HCT116 (cell line): Measurements from ENCODE around the gene TNXB. TPM values are rescaled to one million over a fixed set of nuclear protein-coding genes. Genes with fewer than 3 reads are reported as not detected.

Experiments
- ATAC-seq: fragments of 200-7000 bp; cut with Tn5 transposase; 2 replicates; pipeline ENCODE4 v1.9.1; 2020; ENCODE audit warnings: mild to moderate bottlenecking, moderate library complexity
- BruUV-seq: library from RNA; stranded (reverse); fragments of 400-500 nt; replicated peaks from 2 replicates; lab custom pipeline; 2021; lab: Mats Ljungman, UMichigan
- CTCF ChIA-PET: fragments of 300-600 bp; sonication (Branson Sonifier 250); formaldehyde crosslinking; loops from one replicate; lab custom pipeline; 2021; ENCODE audit warnings: antibody characterized with exemption; lab: Charles Lee
- POLR2A ChIA-PET: fragments of 300-600, 350-600 bp; sonication (Branson Sonifier 250); formaldehyde crosslinking; loops from one replicate; lab custom pipeline; 2021; ENCODE audit warnings: antibody characterized with exemption; lab: Charles Lee
- RAD21 ChIA-PET, 2 experiments: fragments of 300-600 bp; sonication (Branson Sonifier 250); formaldehyde crosslinking; loops; one replicate each; lab custom pipeline; 2023; ENCODE audit warnings: low total read pairs in 2 of 2; ENCODE audit not compliant: uncharacterized antibody in 2 of 2, unreplicated experiment in 2 of 2, low non-redundant PET in 1 of 2; lab: Charles Lee
- DNase-seq: peaks from one replicate; pipeline ENCODE4 v3.0.0-alpha.2; 2010; ENCODE audit warnings: low read depth, low spot score
- H2AFZ ChIP-seq: fragments of 200-600 bp; shearing (Covaris generic), sonication (generic); 2 replicates; pipeline ENCODE4 v1.6.1; 2017; ENCODE audit warnings: low read depth, mixed run types, mixed read lengths, antibody characterized with exemption, low read length; ENCODE audit not compliant: poor library complexity, severe bottlenecking
- H3K27ac ChIP-seq: 2 replicates; pipeline ENCODE4 v1.5.1; 2012; ENCODE audit warnings: low read depth, low read length
- H3K27me3 ChIP-seq: fragments of 200-600 bp; sonication (generic); 2 replicates; pipeline ENCODE4 v1.6.1; 2016; ENCODE audit warnings: mixed run types, low read length, mixed read lengths; ENCODE audit not compliant: insufficient read depth
- H3K36me3 ChIP-seq, 2 experiments: fragments of 200-500 bp in 1 of 2; fragments of 200-600 bp in 1 of 2; sonication (Bioruptor generic) in 1 of 2; sonication (generic) in 1 of 2; 2 replicates each; pipeline versions ENCODE4 v1.5.1 to v1.6.1; 2014 to 2016; ENCODE audit warnings: low read length in 2 of 2, inconsistent platforms in 1 of 2, mixed read lengths in 1 of 2, mixed run types in 1 of 2; ENCODE audit not compliant: insufficient read depth in 2 of 2, control insufficient read depth in 1 of 2
- H3K4me1 ChIP-seq, 2 experiments: fragments of 200-600 bp in 1 of 2; sonication (generic) in 1 of 2; 2 replicates each; pipeline versions ENCODE4 v1.5.1 to v1.6.1; 2012 to 2017; ENCODE audit warnings: low read length in 2 of 2, inconsistent platforms in 1 of 2, mild to moderate bottlenecking in 1 of 2, mixed read lengths in 1 of 2, mixed run types in 1 of 2, moderate library complexity in 1 of 2; ENCODE audit not compliant: insufficient read depth in 2 of 2, control insufficient read depth in 1 of 2
- H3K4me2 ChIP-seq: fragments of 200-600 bp; sonication (generic); 2 replicates; pipeline ENCODE4 v1.6.1; 2017; ENCODE audit warnings: mixed run types, low read length, mixed read lengths
- H3K4me3 ChIP-seq, 2 experiments: fragments of 200-600 bp in 1 of 2; sonication (generic) in 1 of 2; replicated peaks in 1 of 2; 2 replicates each; pipeline ENCODE4 v1.5.1; 2011 to 2016; ENCODE audit warnings: low read length in 2 of 2, control low read depth in 1 of 2, low read depth in 1 of 2, mild to moderate bottlenecking in 1 of 2, mixed read lengths in 1 of 2, mixed run types in 1 of 2
- H3K79me2 ChIP-seq: fragments of 200-600 bp; sonication (generic); 2 replicates; pipeline ENCODE4 v1.6.1; 2017; ENCODE audit warnings: mild to moderate bottlenecking, mixed run types, low read length, moderate library complexity, mixed read lengths; ENCODE audit not compliant: insufficient read depth
- H3K9ac ChIP-seq: fragments of 200-600 bp; sonication (generic); 2 replicates; pipeline ENCODE4 v1.6.1; 2016; ENCODE audit warnings: low read length, mixed read lengths
- H3K9me2 ChIP-seq: fragments of 200-600 bp; sonication (generic), shearing (Covaris generic); 2 replicates; pipeline ENCODE4 v1.6.1; 2017; ENCODE audit warnings: mixed run types, mild to moderate bottlenecking, moderate library complexity; ENCODE audit not compliant: insufficient read depth
- H3K9me3 ChIP-seq, 2 experiments: fragments of 200-500 bp in 1 of 2; fragments of 200-600 bp in 1 of 2; sonication (Bioruptor generic) in 1 of 2; sonication (generic) in 1 of 2; 2 replicates each; pipeline ENCODE4 v1.6.1; 2014 to 2017; ENCODE audit warnings: low read length in 2 of 2, mixed read lengths in 2 of 2, inconsistent platforms in 1 of 2, low read depth in 1 of 2, mild to moderate bottlenecking in 1 of 2, mixed run types in 1 of 2, moderate library complexity in 1 of 2; ENCODE audit not compliant: control insufficient read depth in 1 of 2, insufficient read depth in 1 of 2
- H4K20me1 ChIP-seq: fragments of 200-600 bp; sonication (generic), shearing (Covaris generic); 2 replicates; pipeline ENCODE4 v1.6.1; 2017; ENCODE audit warnings: mixed run types, mild to moderate bottlenecking, moderate library complexity; ENCODE audit not compliant: insufficient read depth
- CBX3 ChIP-seq: IDR thresholded peaks from 2 replicates; pipeline ENCODE4 v1.6.1; 2012; ENCODE audit warnings: low read depth
- POLR2A ChIP-seq: IDR thresholded peaks from 2 replicates; pipeline ENCODE4 v1.7.0; 2011; ENCODE audit warnings: borderline replicate concordance; ENCODE audit not compliant: insufficient read depth, insufficient read length; ENCODE audit errors: extremely low read depth
- SRF ChIP-seq: IDR thresholded peaks from 2 replicates; pipeline ENCODE4 v1.6.1; 2012; ENCODE audit warnings: low read depth
- TCF7L2 ChIP-seq: IDR thresholded peaks from 2 replicates; pipeline ENCODE4 v1.7.0; 2011; ENCODE audit warnings: borderline replicate concordance, inconsistent platforms; ENCODE audit not compliant: insufficient read depth, insufficient read length; ENCODE audit errors: extremely low read depth
- intact Hi-C: fragments of 100-400 bp; cut with micrococcal nuclease; formaldehyde crosslinking; loops from 2 replicates; pipeline ENCODE4 v1.10.0; 2022
- total RNA-seq: library from RNA; stranded (reverse); gene quantifications from one replicate; pipeline ENCODE4 v1.2.1, GENCODE V29; 2021; ENCODE audit not compliant: unreplicated experiment
- TF ChIP-seq, protein P1 (sequence below), 3 experiments: fragments of 200-600 bp in 1 of 3; sonication (generic) in 1 of 3; IDR thresholded peaks in 2 of 3; conservative IDR thresholded peaks in 1 of 3; 2 replicates each; pipeline ENCODE4 v1.5.1; 2012 to 2017; ENCODE audit warnings: low read depth in 2 of 3, low read length in 2 of 3, antibody characterized with exemption in 1 of 3, borderline replicate concordance in 1 of 3, control low read depth in 1 of 3, mild to moderate bottlenecking in 1 of 3, mixed read lengths in 1 of 3, mixed run types in 1 of 3, moderate library complexity in 1 of 3; ENCODE audit not compliant: insufficient read depth in 1 of 3
- TF ChIP-seq, protein P2 (sequence below): IDR thresholded peaks from 2 replicates; pipeline ENCODE4 v1.6.1; 2011; ENCODE audit warnings: mild to moderate bottlenecking, low read length, moderate library complexity; ENCODE audit not compliant: insufficient replicate concordance; ENCODE audit errors: extremely low read depth

Gene TNXB
- total RNA-seq, 1 experiment from 2014 or later = 8.5 TPM

DNA sequence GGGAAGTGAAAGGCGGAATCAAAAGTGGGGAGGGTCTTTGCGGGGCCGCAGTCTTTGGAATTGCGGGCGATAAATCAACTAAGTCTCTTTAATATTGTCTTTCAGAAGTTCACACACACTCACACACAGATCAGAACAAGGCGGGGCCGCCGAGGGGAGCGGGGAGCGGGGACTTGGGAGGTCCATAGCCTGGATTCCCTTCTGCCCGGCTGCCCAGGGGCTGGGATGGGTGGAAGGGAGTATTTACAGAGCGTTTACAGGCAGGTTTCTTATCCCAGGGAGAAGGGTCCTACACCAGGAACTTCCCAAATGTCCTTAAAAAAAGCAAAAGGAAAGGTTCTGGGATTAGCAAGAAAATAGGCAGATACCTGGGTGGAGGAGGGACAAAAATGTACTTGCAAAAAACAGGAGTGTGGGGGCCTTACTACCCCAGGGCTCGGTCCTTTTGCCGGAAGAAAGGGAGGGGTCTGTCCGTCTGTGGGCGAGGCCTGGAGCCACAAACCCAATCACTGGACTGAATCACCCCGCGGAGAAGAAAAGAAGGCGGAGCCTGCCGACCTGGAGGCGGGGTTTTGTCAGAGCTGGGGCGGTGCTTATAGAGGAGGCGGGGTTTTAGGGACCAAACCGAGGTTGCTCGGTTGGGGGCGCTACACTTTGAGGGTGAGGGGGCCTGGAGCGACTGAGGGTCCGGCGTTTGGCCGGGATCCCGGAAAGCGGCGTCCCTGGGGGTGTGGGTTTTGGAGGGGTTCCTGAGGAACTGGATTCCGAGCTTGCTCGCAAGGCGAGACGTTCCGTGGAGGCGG is 39.4 kb upstream of the TNXB start:
- Histone ChIP-seq H3K9me2 (no peaks in the 10 kb centered on the region), H3K4me3 (no peak overlapping the region), H3K4me2 (no peak overlapping the region), H2AFZ (no peak overlapping the region), H3K9ac (no peak overlapping the region), H3K4me1 (peaks cover 7 to 15% of the 10 kb centered on the region in 2 experiments; a peak in 3 of 4 replicates), H3K27ac (no peak overlapping the region), H3K9me3 (no peaks in the 10 kb centered on the region), H4K20me1 (no peaks in the 10 kb centered on the region), H3K27me3 (no peaks in the 10 kb centered on the region), H3K79me2 (no peaks in the 10 kb centered on the region), H3K36me3 (no peaks in the 10 kb centered on the region)
- ChIA-PET CTCF (no interaction called here), POLR2A (no interaction called here), RAD21 (no interaction called here)
- DNase-seq (no peak), ATAC-seq (peak; percentile 34; the same call in 1 of the 2 replicates)
- intact Hi-C loops = no loop called here
- no TSS peak for BruUV-seq
- no peak for TF ChIP-seq CBX3
- no peak for TF ChIP-seq TCF7L2
- TF ChIP-seq, protein P1, sequence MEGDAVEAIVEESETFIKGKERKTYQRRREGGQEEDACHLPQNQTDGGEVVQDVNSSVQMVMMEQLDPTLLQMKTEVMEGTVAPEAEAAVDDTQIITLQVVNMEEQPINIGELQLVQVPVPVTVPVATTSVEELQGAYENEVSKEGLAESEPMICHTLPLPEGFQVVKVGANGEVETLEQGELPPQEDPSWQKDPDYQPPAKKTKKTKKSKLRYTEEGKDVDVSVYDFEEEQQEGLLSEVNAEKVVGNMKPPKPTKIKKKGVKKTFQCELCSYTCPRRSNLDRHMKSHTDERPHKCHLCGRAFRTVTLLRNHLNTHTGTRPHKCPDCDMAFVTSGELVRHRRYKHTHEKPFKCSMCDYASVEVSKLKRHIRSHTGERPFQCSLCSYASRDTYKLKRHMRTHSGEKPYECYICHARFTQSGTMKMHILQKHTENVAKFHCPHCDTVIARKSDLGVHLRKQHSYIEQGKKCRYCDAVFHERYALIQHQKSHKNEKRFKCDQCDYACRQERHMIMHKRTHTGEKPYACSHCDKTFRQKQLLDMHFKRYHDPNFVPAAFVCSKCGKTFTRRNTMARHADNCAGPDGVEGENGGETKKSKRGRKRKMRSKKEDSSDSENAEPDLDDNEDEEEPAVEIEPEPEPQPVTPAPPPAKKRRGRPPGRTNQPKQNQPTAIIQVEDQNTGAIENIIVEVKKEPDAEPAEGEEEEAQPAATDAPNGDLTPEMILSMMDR (IDR thresholded peaks at IDR 0.05 in 2 of 3, conservative IDR thresholded peaks at IDR 0.05 in 1 of 3; ENCODE audit: borderline replicate concordance in 1 of 3, insufficient read depth in 1 of 3, low read depth in 2 of 3, low read length in 2 of 3) = 0 out of 6 replicates have a peak, but pooled peaks of 1 of the 3 experiments have one; percentile 18
- no peak for TF ChIP-seq POLR2A

DNA sequence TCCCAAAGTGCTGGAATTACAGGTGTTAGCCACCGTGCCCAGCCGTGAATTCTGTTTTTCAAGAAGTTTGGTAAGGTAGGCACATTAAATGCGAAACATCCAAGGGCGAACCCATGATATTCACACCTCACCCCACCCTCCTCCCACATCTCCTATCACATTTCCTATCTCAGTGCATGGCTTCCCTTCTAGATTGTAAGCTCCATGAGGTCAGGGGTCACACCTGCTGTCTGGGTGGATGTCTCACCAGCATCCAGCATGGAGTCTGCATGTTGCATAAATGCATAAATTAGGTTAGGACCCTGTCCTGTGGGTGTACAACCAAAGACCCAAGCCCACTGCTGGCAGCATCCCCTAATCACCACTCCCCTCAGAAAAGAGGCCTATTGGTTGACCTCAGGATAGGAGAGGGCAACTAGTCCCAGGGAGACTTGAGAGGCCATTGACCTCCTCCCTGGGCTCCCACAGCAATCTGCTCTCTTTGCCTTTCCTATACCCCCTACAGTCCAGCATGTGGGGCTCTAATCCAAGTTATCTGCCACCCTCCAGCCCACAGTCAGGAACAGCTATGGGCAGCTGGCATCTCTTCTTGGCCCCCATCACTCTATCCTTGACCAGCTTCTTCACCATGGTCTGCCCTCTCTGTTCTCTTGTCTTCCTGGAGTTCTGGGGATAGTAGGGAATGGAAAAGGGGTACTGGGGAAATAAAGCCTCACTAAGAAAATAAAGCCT is 38.4 kb upstream of the TNXB start:
- no peak for TF ChIP-seq SRF
- TF ChIP-seq, protein P2, sequence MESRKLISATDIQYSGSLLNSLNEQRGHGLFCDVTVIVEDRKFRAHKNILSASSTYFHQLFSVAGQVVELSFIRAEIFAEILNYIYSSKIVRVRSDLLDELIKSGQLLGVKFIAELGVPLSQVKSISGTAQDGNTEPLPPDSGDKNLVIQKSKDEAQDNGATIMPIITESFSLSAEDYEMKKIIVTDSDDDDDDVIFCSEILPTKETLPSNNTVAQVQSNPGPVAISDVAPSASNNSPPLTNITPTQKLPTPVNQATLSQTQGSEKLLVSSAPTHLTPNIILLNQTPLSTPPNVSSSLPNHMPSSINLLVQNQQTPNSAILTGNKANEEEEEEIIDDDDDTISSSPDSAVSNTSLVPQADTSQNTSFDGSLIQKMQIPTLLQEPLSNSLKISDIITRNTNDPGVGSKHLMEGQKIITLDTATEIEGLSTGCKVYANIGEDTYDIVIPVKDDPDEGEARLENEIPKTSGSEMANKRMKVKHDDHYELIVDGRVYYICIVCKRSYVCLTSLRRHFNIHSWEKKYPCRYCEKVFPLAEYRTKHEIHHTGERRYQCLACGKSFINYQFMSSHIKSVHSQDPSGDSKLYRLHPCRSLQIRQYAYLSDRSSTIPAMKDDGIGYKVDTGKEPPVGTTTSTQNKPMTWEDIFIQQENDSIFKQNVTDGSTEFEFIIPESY = no peak
- ChIA-PET RAD21 (no interaction called here), CTCF (no interaction called here), POLR2A (no interaction called here)
- Histone ChIP-seq H3K9me3 (no peaks in the 10 kb centered on the region), H3K9ac (no peak overlapping the region), H3K36me3 (no peaks in the 10 kb centered on the region), H3K4me3 (no peak overlapping the region), H3K79me2 (no peaks in the 10 kb centered on the region), H3K4me1 (peaks cover 4 to 6% of the 10 kb centered on the region in 2 experiments; a peak in 3 of 4 replicates), H3K27me3 (no peaks in the 10 kb centered on the region), H3K9me2 (no peaks in the 10 kb centered on the region), H3K27ac (no peak overlapping the region), H4K20me1 (no peaks in the 10 kb centered on the region), H2AFZ (no peak overlapping the region), H3K4me2 (no peak overlapping the region)
- BruUV-seq = no TSS peak
- ATAC-seq (no peak), DNase-seq (no peak)
- intact Hi-C loops = no loop called here
